Ovary (tissue), 3 donors: ENCODE results near the gene RANBP17.

ENCODE experiments used
- EP300 ChIP-seq: sonication (generic); formaldehyde crosslinking; IDR thresholded peaks from one replicate; pipeline ENCODE4 v1.6.1; 2017; ENCODE audit warnings: antibody characterized with exemption
- POLR2A ChIP-seq: fragments of 450-650 bp; IDR thresholded peaks from one replicate; pipeline ENCODE4 v1.6.1; 2017; ENCODE audit warnings: antibody characterized with exemption, mild to moderate bottlenecking, moderate library complexity
- TF ChIP-seq, protein P1 (sequence below), 3 donors: fragments of 450-650 bp in 2 of 3; fragments of 200-600 bp in 1 of 3; IDR thresholded peaks; one replicate each; pipeline versions ENCODE4 v1.5.1 to v1.8.0; 2016 to 2022; ENCODE audit warnings: antibody characterized with exemption in 3 of 3, mild to moderate bottlenecking in 1 of 3
- donor health status: DM: no; HTN: no; CAD: no.

- TF ChIP-seq, protein P1, sequence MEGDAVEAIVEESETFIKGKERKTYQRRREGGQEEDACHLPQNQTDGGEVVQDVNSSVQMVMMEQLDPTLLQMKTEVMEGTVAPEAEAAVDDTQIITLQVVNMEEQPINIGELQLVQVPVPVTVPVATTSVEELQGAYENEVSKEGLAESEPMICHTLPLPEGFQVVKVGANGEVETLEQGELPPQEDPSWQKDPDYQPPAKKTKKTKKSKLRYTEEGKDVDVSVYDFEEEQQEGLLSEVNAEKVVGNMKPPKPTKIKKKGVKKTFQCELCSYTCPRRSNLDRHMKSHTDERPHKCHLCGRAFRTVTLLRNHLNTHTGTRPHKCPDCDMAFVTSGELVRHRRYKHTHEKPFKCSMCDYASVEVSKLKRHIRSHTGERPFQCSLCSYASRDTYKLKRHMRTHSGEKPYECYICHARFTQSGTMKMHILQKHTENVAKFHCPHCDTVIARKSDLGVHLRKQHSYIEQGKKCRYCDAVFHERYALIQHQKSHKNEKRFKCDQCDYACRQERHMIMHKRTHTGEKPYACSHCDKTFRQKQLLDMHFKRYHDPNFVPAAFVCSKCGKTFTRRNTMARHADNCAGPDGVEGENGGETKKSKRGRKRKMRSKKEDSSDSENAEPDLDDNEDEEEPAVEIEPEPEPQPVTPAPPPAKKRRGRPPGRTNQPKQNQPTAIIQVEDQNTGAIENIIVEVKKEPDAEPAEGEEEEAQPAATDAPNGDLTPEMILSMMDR (IDR thresholded peaks at IDR 0.05) = no peak
- TF ChIP-seq EP300 (no peak), POLR2A (no peak)
Measured at GRCh38 chr5:171270136-171270535, 408.3 kb downstream of the RANBP17 start.
